ENCODE data around the gene SP8. TPM values are rescaled to one million over a fixed set of nuclear protein-coding genes. Genes with fewer than 3 reads are reported as not detected.

Gene SP8
- total RNA-seq, 4 donors from 2014 or later = 0.72 to 24.8 (median 5.5) TPM; not detected in 1

- WGBS = 61% methylated on average over 4 of the region's 4 CpGs
- Histone ChIP-seq H3K27me3 (no peaks in the 10 kb centered on the region), H3K4me1 (no peaks in the 10 kb centered on the region), H3K4me3 (no peak overlapping the region), H3K36me3 (no peaks in the 10 kb centered on the region), H3K9me3 (no peaks in the 10 kb centered on the region), H3K27ac (no peak overlapping the region)
- DNase-seq (ENCODE audit: low spot score in 2 of 2) = no peak
- TF ChIP-seq CTCF (IDR thresholded peaks at IDR 0.05) = no peak
- TF ChIP-seq EP300 (IDR thresholded peaks at IDR 0.05) = no peak
- no peak for TF ChIP-seq POLR2A (IDR thresholded peaks at IDR 0.05)
- no peak for TF ChIP-seq POLR2AphosphoS5 (IDR thresholded peaks at IDR 0.05)
These were observed 51.2 kb downstream of the SP8 start for GRCh38 chr7:20735346-20736065.

Other genes with a start within 250 kb of the SP8 start
- 1 to 10 TPM in 1 of 4 donors, under 1 TPM in 1, not detected in 2; 0.55 to 2.3 TPM for gene ABCB5, start 171.2 kb downstream of the SP8 start, total RNA-seq

All from suprapubic skin (tissue), 4 donors.